Amniotic epithelial cell (primary cell): Measurements from ENCODE around the gene PTPRZ1.

Experiments used
- DNase-seq: peaks from one replicate; pipeline ENCODE4 v3.0.0-alpha.2; 2010; ENCODE audit warnings: low read depth

The PTPRZ1 gene

DNA sequence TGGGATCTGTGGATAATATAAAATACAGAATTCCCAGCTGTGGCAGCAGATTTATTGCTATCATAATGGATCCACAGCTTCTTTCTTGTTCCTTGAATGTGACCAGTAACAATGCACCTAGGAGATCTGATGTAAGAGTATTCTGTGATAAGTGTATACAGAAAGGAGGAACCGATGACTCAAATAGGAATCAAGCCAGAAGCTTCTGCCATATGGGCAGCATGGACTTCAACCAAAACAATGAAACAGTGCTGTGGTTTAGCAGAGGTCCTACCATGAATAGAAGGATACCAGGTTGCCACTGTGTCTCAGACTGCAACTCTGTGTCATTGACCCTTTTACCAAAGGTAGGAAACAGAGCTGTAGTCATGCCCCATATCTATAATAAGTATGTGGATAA, 81.8 kb downstream of the PTPRZ1 start:
- peak; percentile 49 for DNase-seq

DNA sequence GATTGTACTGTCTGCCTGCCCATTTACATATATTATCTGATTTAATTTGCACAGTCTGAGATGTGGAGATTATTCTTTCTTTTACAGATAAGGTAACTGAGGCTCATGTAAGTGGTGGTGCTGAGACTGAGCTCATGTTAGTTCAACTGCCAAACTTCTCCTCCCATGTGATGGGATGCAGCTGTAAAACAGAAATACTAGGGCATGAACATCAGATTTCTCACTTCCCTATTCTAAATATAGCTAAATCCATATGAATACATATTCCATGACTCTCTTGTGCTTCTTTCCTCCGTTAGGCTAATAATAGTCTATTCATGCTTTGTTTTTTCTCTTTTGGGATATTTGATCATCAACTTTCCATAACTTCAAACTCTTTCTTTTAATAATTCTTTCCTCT, 84.7 kb downstream of the PTPRZ1 start:
- no peak for DNase-seq

DNA sequence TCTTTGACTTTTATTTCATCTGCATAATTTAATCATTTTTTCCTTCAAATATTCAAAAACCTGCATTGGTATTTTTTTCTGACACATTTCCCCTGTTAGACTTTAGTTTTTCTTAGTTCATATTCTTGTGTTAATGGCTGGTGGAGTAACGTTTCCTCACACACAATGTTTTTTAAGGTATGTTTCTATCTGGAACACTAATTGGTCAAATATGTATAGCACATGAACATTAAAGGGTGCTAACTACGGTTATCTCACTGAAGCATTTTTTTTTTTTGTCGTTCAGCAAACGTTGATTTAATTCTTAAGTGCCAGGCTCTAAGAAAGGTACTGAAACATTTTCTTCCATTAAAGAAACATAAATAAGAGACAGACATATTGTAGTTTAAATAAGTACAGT, 87.7 kb downstream of the PTPRZ1 start:
- no peak for DNase-seq

DNA sequence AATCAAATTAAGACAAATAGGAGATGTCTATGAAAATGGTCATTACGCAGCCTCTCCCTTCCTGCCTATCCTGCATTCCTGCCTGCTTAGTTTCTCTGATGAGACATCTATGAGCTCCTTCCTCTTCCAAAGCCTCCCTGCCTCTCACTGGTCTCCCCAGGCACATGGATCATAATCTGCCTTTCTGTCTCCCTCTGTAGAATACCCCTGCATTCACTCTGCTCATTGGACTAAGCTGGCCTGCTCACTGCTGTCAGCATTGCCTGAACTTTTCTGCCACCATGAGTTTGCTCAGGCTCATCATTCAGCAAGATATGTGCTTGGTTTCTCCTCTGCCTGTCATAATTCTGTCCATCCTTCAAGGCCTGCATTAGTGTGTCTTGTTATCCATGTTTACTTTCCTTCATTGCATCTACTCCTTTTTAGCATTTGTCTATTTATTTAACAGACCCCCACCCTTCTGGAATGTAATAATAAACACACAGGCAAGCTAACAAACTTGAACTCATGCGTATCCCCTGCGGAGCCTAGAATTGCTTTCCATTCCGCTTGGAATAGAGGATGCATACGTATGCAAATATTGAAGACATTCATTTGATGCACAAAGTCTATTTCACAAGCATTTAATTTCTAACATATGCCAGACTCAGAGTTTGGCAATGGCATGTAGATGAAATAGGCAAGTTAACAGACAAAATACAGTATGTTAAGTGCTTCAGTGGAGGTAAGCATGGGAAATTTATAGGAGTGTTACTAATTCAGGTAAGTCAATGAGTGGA, 88.3 kb downstream of the PTPRZ1 start:
- peak; percentile 77 for DNase-seq

DNA sequence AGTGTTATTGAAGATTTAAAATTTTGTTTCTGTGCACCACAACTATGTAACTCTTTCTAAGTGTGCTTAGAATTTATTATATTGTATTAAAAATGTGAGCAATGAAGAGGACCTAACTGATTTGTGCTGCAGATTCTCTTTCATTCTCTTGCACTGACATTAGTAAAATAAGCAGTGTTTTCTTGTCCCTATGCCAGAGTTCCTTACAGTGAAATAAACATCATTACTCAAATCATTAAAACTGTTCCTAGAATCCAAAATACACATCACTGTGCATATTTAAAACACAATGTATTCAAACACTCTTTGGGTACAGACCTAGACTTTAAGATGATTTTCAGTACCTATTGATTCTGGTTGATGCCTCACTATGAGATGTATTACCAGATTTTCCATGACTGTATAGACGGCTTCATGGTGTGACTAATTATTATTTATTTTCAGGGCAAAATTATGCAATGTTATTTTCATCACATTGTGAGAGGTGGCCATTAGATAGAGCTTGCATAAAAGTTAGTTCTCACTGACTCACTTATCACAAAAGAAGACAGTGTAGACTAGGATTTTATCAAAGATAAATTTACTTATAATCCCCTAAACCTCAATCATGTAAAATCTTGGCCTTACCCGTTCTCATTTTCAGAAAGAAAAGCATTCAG, 93.4 kb downstream of the PTPRZ1 start:
- DNase-seq = peak; percentile 7

DNA sequence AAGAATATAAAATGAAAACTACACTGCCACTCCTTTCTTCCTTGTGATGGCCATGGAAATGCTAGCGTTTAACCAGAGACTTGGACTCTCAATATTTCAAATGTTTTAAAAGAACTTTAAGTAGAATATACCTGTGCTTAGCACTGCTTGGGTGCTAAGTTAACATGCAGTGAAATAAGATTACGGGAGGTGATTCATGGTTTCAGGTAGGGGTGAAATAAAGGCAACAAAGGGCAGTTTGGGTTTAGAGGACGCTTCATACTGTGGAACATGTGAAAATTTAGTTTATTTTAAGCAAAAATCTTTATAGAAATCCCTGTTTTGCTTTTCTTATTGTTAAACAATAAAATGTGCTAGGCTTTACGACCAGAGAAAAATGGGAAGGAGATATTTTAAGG, 94.0 kb downstream of the PTPRZ1 start:
- DNase-seq = no peak

DNA sequence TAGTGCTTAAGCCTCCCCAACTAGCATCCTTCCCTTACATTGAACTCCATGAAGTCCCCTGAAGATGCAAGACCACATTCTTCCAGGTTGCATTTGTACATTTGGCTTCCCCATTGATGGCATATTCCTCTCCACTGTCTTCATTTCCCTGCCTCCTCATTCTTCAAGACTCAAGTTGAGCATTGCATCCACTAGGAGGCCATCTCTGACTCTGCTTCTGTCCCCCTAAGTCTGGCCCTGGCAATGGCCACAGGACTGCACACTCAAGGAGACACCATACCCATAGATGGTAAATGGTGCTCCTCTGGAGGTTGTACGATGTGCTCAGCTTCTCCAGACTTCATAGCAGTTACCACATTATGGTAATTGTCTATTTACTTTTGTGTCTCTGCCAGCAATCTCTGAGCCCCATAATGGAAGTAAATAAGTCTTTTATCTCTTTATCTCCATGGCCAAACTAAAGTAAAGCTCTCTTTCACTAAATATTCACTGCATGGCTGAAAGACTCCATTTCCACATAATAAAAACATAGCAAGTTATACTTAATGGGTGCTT, 112.6 kb downstream of the PTPRZ1 start:
- no peak for DNase-seq

DNA sequence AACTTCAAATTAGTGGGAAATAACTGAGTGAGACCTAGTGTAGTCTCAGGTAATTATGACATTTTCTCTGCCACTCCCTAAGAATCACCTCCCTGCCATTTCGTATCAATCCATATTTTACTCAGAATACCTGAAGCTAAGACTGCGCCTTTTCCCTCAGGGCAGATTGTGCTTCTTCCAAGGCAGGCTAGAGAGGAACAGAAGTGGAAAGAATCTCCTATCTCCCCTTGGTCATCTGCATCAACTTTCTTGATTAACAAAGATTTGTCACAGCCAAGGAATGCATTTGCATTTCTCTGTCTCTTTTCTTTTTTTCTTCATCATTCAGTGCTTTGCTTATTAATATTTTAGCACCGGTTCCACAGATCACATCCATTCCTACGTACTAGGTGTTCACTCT, 119.1 kb downstream of the PTPRZ1 start:
- no peak for DNase-seq

DNA sequence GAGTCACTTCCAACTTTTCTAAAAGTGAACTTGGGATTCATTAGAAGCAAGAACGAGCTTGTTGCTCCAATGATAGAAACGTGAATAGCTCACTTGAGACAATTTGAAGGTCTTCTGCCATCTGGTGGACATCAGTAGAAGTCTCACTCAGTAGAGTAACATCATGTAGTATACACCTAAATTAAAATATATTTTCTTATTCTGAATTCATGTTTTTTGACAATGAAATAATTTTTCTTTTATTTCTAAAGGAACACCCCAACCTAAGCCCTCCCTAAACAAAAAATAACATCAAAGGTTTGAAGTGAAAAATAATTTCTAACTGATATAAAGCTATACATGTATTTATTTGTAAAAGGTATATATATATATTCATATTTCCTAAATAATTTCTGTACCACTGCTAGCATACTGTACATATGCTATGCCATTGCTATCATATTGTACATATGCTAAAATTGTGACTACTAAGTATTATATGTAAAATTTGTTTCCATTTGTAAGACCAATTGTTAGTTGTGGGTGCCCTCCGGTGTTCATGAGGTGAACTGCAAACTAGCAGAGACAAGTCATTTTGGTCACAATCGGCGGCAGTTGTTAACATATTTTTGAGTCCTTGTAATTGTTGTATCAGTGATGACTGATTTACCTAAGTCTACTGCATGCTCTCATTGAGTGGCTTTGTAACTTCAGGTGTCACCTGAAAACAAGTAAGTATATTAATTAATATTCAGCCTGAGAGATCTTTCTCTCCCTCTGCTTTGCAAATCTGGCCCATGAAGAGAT, 121.9 kb downstream of the PTPRZ1 start:
- DNase-seq = peak; percentile 79

DNA sequence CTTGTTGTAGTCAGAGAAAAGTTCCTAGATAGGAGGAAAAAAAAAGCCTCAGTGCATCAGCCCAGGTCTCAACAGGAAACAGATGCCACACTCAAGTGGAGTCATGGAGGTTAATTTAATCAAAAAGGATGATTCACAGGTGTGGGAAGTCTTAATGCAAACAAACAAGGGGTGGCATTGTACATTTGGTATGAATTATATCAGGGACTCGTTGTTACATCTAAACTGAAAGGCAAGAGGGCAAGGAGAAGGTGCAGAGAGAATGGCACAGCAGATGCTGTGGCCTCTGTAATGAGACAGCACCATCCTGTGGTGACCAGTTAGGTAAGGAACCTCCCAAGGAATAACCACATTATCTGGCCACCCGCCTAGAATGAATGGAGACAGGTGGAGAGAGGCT, 133.7 kb downstream of the PTPRZ1 start:
- no peak for DNase-seq

DNA sequence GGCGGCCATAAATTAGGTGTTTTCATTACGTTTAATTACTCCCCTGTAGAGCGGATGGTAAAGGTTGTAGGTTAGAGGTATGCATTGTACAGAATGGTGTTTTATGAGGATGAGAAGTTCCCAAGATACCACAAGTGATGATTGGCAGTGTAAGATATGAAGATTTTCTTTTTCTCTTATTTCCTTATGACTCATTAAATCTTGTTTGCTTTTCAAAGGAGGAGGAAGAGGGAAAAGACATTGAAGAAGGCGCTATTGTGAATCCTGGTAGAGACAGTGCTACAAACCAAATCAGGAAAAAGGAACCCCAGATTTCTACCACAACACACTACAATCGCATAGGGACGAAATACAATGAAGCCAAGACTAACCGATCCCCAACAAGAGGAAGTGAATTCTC, 137.2 kb downstream of the PTPRZ1 start:
- DNase-seq = no peak

DNA sequence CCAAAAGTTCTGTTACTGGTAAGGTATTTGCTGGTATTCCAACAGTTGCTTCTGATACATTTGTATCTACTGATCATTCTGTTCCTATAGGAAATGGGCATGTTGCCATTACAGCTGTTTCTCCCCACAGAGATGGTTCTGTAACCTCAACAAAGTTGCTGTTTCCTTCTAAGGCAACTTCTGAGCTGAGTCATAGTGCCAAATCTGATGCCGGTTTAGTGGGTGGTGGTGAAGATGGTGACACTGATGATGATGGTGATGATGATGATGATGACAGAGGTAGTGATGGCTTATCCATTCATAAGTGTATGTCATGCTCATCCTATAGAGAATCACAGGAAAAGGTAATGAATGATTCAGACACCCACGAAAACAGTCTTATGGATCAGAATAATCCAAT, 140.1 kb downstream of the PTPRZ1 start:
- no peak for DNase-seq

DNA sequence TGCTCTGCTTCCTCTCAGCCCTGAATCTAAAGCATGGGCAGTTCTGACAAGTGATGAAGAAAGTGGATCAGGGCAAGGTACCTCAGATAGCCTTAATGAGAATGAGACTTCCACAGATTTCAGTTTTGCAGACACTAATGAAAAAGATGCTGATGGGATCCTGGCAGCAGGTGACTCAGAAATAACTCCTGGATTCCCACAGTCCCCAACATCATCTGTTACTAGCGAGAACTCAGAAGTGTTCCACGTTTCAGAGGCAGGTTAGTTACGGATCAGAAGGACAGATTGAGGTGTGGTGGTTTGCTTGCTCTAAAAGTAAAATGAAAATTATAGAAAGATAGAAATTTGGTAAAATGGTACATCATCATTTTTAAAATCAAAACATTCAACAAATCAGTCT, 140.7 kb downstream of the PTPRZ1 start:
- DNase-seq = no peak

DNA sequence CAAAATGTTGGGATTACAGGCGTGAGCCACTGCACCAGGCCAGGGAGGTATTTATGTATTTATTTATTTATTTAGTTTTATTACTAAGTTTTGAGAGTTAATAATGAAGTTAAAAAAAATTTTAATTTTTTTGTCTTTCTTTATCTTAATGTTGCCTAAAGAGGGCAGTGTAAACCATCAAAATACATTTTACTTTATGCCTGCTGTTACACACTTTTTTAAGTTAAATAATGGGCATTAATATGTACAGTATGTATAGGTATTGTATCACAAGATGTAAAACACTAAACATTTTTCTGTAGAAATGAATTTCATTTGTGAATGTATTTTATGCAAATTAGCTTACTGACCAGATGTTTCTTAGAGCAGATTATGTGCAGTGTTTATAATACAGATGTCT, 141.7 kb downstream of the PTPRZ1 start:
- peak; percentile 1 for DNase-seq

DNA sequence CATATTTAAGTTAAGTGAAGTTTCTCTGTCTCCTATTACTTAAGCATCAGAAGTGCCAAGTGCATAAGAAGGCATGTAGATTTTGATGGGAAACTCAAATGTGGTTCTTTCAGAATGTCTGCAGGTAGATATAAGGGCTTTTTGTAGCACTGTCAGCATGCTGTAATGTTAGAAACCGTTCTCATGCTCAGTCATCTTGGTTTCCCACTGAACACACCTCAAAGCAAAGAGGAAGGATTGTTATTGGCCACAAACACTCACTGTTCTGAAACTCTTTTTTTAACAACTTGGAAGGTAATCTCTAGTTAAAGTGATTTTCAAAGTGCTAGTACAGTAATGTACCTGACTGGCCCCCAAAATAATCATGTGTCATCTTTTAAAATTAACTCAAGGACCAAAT, 145.1 kb downstream of the PTPRZ1 start:
- no peak for DNase-seq

DNA sequence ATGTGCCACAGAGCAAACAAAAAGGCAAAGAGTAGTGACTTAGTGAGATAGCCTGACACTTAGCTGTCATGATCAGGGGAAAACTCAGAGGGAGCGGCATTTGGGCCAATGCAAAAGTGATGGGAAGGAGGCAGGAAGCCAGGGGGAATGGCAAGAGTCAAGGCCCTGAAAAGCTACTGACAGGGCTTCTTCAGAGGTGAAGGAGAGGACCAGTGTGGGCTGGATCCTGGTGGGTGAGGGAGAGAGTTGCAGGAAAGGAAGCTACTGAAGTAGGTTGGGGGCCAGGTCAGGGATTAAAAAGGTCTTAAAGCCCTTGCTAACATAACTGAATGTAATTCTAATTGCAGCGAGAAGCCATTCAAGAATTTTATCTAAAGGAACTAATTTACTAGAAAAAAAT, 154.1 kb downstream of the PTPRZ1 start:
- no peak for DNase-seq

DNA sequence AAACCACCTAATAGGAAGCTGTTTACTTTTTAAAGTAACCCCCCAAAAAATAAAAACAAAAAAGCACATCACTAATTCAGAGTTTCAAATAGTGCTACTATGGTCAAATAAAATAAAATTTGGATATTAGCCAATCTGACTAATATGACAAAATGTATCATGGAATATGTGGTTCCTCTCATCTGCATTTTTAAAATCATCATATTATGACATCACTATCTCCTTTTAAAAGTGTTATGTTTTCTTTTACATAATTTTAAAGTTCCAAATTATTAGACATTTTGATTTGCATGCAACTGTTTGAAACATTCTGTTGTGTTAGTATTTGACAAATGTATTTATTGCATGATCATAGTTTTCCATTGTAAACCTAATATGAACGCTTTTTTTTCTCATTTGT, 160.7 kb downstream of the PTPRZ1 start:
- DNase-seq = no peak

DNA sequence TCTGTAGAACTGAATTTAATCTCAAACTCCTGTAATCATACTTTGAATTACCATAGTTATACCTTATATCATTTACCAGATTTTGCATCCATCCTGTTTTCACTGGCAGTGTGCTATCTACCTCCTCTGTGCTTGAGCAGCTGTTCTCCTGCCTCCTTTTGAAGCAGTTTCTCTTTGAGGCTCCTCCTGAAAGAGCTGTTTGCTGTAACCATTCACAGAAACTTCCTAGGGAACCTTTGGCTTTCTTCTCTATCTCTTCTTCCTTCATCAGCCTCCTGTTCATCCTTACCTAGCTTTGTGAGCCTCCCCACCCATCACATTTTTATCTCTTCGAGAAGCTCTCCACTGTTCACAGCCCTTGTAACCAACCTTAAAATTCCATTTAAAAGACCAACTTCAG, 162.9 kb downstream of the PTPRZ1 start:
- no peak for DNase-seq

DNA sequence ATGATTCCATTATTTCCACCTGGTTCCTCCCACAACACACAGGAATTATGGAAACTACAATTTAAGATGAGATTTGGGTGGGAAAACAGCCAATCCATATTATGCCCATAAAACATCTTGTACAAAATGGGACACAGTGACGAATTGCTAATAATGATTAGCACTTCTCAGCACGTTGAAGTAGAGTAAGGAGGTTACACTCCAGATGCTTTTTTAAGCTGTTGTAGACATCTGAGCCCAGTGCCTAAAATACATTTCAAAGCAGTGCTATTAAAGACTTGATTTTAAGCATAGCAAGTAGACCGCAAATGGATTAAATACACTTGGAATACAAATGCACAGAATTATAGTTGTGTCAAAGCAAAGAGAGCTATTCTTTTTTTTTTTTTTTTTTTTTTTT, 165.2 kb downstream of the PTPRZ1 start:
- no peak for DNase-seq

DNA sequence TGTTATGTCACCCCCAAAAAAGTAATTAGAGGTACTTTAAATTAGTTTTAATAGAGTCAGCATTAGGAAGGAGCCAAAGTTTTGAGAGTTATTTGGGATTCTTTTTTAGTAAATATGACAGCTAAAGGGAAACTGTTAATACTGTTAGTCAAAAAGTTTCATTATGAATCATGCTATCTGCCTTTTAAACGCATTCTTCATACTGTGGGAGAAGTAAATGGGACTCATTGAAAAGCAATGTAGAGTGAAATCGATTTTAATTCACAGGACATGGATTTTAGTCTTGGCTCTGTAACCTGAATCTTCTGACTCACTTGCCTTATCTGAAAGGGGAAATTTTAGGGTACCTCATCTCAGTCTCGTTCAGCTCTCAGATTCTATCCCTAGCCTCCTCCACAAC, 165.9 kb downstream of the PTPRZ1 start:
- DNase-seq = no peak

DNA sequence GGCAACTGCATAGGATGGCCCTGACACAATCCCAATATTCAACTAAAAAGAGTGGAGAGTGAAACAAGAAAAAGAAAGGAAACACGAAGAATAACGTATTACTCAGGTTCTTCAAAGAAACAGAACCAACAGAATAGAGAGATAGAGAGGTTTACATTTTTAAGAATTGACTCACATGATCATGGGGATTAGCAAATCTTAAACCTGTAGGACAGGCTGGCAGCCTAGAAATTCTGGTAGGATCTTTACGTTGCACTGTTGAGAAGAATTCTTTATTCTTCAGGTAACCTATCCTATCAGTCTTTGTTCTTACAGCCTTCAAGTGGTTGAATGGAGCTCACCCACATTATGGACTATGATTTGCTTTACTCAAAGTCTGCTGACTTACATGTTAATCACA, 167.2 kb downstream of the PTPRZ1 start:
- no peak for DNase-seq

DNA sequence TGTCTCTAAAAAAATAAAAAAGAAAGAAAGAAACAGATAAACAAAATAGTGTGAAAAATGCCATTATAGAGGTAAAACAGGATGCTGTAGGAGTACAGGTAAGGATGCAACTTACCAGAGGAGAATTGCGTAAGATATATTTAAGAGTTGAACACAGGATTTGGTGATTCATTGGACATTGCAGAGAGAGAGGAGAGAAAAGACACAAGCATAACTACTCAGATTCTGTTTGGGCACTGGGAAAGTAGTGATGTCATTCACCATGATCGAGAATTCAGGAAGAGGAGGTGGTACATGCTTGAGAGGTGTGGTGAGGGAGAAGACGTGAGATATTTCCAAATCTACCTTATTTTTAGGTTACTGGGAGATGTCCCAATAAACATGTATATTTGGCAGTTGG, 173.4 kb downstream of the PTPRZ1 start:
- DNase-seq = no peak

DNA sequence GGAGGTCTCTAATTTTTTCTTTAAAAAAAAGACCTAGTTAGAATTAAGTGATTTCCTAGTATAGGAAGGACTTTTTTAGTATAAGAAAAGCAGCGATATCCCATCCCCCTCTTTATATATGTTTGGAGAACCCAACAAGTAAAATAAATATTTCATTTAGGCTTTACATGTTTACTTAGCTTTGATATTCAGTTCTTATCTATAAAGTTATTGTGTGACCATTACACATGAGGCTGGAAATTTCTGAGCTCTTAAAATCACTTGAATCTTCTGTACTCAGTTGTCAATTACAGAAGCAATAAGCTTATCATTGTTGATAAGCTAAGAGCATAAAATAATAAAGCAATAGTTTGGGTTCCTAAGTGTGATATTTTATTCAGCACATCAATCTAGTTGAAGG, 181.4 kb downstream of the PTPRZ1 start:
- DNase-seq = no peak
